ENCODE results near the gene CLASP1. TPM values are rescaled to one million over a fixed set of nuclear protein-coding genes. Genes with fewer than 3 reads are reported as not detected.

Gene CLASP1
- total and polyA plus RNA-seq, 2 of the 8 experiments (the other 6 are each of a cell fraction or from before 2014, with no cell fraction given), result 7.3 to 53.9 TPM

DNA sequence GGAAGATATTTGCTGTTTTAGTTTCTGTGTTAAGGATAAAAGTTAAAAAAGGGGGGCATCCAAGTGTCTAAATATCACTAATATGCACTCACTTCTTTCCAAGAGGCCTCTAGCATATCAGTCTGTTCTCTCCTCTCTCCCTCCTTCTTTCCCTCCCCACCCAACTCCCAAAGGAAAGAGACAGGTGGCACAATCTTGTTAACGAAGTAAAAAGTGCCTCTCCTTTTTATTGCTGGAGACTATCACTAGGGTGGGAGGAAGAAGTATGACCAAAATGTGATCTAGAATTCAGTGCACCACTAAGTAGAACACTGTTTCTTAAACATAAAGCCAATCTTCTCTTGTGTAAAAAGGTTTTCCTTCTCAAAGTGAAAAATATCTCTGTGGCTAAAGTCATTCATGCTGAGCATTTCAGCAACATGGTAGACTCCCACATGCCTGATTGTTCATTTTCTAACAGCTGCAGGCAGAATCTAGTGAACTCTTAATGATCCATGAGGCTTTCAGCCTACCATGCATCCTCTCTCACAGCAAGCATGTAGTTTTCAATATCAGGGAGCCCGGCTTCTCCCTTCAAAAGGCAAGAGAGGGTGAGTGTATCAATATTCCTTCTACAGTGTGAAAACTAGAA, 79.1 kb downstream of the CLASP1 start:
- no peak for FAIRE-seq
- H3K4me3 ChIP-seq (ENCODE audit: extremely low read depth in 1 of 4, insufficient read depth in 2 of 4, low read depth in 3 of 4, low read length in 4 of 4), result no peak overlapping the region
- no peaks in the 10 kb centered on the region for H3K23me2 ChIP-seq (ENCODE audit: low read depth, low read length)
- no peak overlapping the region for H3K27ac ChIP-seq (ENCODE audit: low read depth, low read length)
- no peak overlapping the region for H2BK5ac ChIP-seq (ENCODE audit: low read depth, low read length)
- no peak overlapping the region for H3K4me2 ChIP-seq (ENCODE audit: insufficient read depth in 1 of 2, low read depth in 2 of 2, low read length in 2 of 2)
- no peak overlapping the region for H2AK5ac ChIP-seq (ENCODE audit: low read depth, low read length)
- H3K27me3 ChIP-seq (replicated peaks in 1 of 4; ENCODE audit: control insufficient read depth in 3 of 4, extremely low read depth in 1 of 4, insufficient read depth in 3 of 4, low read length in 3 of 4), result no peaks in the 10 kb centered on the region
- H3K79me1 ChIP-seq (ENCODE audit: low read depth, low read length), result peaks cover 8% of the 10 kb centered on the region; the same call in 1 of the 2 replicates
- H3K18ac ChIP-seq (ENCODE audit: extremely low read depth, low read length), result no peak overlapping the region
- peaks cover 1 to 3% of the 10 kb centered on the region in 2 experiments for H4K20me1 ChIP-seq (replicated peaks in 1 of 2; ENCODE audit: control insufficient read depth in 1 of 2, insufficient read depth in 2 of 2, low read length in 2 of 2)
- no peak overlapping the region for H4K8ac ChIP-seq (ENCODE audit: extremely low read depth, insufficient read depth, low read length)
- H3K4me1 ChIP-seq (replicated peaks in 1 of 4; ENCODE audit: control insufficient read depth in 3 of 4, insufficient read depth in 4 of 4, low read length in 3 of 4), result peaks cover 0 to 10% (median 0%) of the 10 kb centered on the region in 4 experiments; a peak in 2 of 7 replicates
- DNase-seq (ENCODE audit: low read depth in 1 of 2, low spot score in 2 of 2), result no peak
- no peaks in the 10 kb centered on the region; a peak in 2 of 8 replicates for H3K36me3 ChIP-seq (ENCODE audit: control insufficient read depth in 2 of 4, insufficient read depth in 4 of 4, low read length in 3 of 4)
- no peak overlapping the region for H2BK20ac ChIP-seq (ENCODE audit: low read length)
- no peak overlapping the region for H3K56ac ChIP-seq (replicated peaks; ENCODE audit: insufficient read length, low read depth, low read length)
- H3K23ac ChIP-seq (ENCODE audit: insufficient read length), result no peak overlapping the region
- ChIA-PET CTCF (ENCODE audit: partially characterized antibody) (interaction anchor here (0.6 kb wide), 1 partner anchor 153 kb away, joined by 3 read pairs; no protein-coding TSS in a partner anchor), POLR2A (ENCODE audit: partially characterized antibody) (no interaction called here)
- H2BK120ac ChIP-seq (replicated peaks; ENCODE audit: low read depth, low read length), result no peak overlapping the region
- WGBS, 2 experiments (ENCODE audit: extremely low coverage in 1 of 2, insufficient coverage in 1 of 2, insufficient read length in 1 of 2, insufficient replicate concordance in 2 of 2, low coverage in 1 of 2, low lambda C conversion rate in 2 of 2, missing lambda C conversion rate in 1 of 2), result 73% methylated on average over 2 of the region's 2 CpGs; no CpG with 5 or more reads in 1 of the 2 experiments
- no peak overlapping the region for H4K5ac ChIP-seq (ENCODE audit: insufficient read length, low read depth, low read length)
- no peak overlapping the region for H3K9ac ChIP-seq (replicated peaks in 1 of 4; ENCODE audit: extremely low read depth in 1 of 4, low read depth in 3 of 4, low read length in 3 of 4)
- no peaks in the 10 kb centered on the region for H3K9me3 ChIP-seq (ENCODE audit: insufficient read depth in 2 of 2, low read depth in 1 of 2, low read length in 1 of 2)
- H2BK12ac ChIP-seq (ENCODE audit: low read depth, low read length), result no peak overlapping the region
- H4K91ac ChIP-seq (replicated peaks; ENCODE audit: insufficient read length, low read length), result no peak overlapping the region
- no peak overlapping the region for H3K4ac ChIP-seq (replicated peaks; ENCODE audit: insufficient read length, low read depth, low read length)
- peaks cover 3 to 39% of the 10 kb centered on the region in 2 experiments; a peak in 2 of 4 replicates for H3K79me2 ChIP-seq (ENCODE audit: control insufficient read depth in 1 of 2, insufficient read depth in 2 of 2, low read length in 2 of 2)
- no peak overlapping the region for H3K14ac ChIP-seq (ENCODE audit: insufficient read length)
- no peak overlapping the region for H2AFZ ChIP-seq (ENCODE audit: low read length)
- no peak overlapping the region for H2BK15ac ChIP-seq (ENCODE audit: low read length)
- no peak for TF ChIP-seq SRF (IDR thresholded peaks at IDR 0.05; ENCODE audit: low read depth, low read length)
- no peak for TF ChIP-seq BCL11A (IDR thresholded peaks at IDR 0.05; ENCODE audit: low read depth in 2 of 2, low read length in 2 of 2)
- TF ChIP-seq SAP30 (IDR thresholded peaks at IDR 0.05; ENCODE audit: insufficient read depth, insufficient replicate concordance, low read length), result no peak
- TF ChIP-seq YY1 (IDR thresholded peaks at IDR 0.05; ENCODE audit: low read depth, low read length), result no peak
- TF ChIP-seq KDM1A (IDR thresholded peaks at IDR 0.05; ENCODE audit: borderline replicate concordance, low read length), result no peak
- no peak for TF ChIP-seq RBBP5 (IDR thresholded peaks at IDR 0.05; ENCODE audit: borderline replicate concordance, low read depth, low read length)
- TF ChIP-seq BACH1 (IDR thresholded peaks at IDR 0.05; ENCODE audit: low read length), result no peak
- TF ChIP-seq TEAD4 (IDR thresholded peaks at IDR 0.05; ENCODE audit: low read depth, low read length), result no peak
- TF ChIP-seq MAFK (IDR thresholded peaks at IDR 0.05; ENCODE audit: low read depth, low read length), result no peak
- TF ChIP-seq KDM4A (IDR thresholded peaks at IDR 0.05; ENCODE audit: low read depth, low read length, severe bottlenecking), result no peak
- TF ChIP-seq NRF1 (IDR thresholded peaks at IDR 0.05; ENCODE audit: low read depth, low read length), result no peak
- no peak for TF ChIP-seq CBX5 (IDR thresholded peaks at IDR 0.05; ENCODE audit: low read depth, low read length)
- TF ChIP-seq SIX5 (IDR thresholded peaks at IDR 0.05; ENCODE audit: low read depth, low read length), result no peak
- TF ChIP-seq RAD21 (IDR thresholded peaks at IDR 0.05 in 1 of 2, conservative IDR thresholded peaks at IDR 0.05 in 1 of 2; ENCODE audit: low read depth in 2 of 2, low read length in 2 of 2), result no peak

Measured in H1 (cell line).